NCI-H510A (cell line): ENCODE data around the gene WDR1.
A peak's percentile ranks its signal among the peaks of the same experiment; 100 is the strongest.

Source experiments
- DNase-seq: peaks from one replicate; lab custom pipeline; 2025; lab: John Stamatoyannopoulos, UW

WDR1 gene

DNA sequence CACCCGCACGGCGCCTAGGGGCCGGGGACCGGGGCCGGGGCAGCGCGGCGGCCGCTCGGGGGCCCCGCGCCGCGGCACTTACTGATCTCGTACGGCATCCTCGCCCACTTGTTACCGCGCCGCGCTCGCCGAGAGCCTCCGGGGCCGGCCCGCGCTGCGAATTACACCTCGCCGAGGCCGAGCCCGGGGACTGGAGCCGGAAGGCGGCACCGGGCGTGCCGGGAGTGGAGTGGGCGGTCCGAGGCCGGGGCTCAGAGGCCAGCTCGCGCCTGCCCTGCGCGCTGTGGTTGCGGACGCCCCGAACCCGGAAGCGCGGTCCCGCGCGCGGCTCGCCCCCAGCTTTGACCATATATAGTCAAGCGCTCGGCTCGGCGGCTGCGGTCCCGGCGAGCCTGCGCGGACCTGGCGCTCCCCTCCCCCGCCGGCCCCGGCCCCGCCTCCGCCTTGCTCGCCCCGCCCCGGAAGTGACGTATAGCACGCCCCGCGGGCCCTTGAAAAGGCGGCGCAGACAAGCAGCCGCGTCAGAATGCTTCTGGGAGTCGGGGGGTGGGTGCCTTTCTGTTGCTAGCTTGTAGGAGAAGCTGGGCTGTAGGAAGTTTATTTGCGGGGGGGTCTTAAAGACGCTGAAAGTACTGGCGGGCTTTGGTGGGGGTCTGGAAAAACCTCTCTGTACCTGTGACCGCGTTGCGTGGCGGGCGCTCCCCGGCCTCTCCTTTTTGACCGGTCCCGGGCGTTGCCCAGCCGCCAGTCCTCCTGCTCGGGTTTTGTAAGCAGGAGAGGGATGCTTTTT is at the start of gene WDR1:
WDR1 (minus strand) TSS at position 231 of the 790 bp plus-strand sequence; CDS start at position 98, 133 bp downstream.
- peak; percentile 93 for DNase-seq

- DNase-seq, result no peak
These were observed 48.3 kb upstream of the WDR1 start for GRCh38 chr4:10164877-10165283.

- DNase-seq, result no peak
These were observed 46.7 kb upstream of the WDR1 start for GRCh38 chr4:10163296-10163695.

DNA sequence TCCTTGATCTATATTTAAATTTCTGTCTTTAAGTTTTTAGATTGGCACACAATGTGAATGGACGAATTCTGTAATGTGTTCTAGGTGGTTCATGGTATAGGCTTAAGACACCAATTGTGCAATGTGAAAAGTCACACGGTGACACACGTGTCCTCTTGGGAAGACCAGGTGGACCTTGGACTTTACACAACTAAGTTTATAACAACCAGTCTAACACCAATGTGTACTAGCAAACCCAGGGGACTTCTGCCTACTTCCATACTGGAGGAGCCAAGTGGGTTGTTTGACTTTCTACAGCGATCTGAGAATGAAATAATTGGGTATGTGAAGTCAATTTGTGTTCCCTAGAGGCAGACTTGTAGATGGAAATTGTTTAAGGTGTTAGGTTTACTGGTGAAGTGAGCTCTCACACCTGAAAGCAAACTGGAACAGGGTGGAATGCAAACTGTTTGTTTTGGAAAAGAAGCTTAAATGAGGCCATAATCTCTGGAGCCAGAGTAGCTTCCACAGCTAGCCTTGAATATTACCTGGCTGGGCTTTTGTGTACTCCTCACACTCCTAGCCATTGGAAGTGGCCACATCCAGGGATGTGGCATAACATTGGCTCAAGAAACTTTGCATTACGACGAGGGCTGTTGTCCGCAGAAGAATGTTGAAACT is 45.9 kb upstream of the WDR1 start:
- DNase-seq, result no peak

DNA sequence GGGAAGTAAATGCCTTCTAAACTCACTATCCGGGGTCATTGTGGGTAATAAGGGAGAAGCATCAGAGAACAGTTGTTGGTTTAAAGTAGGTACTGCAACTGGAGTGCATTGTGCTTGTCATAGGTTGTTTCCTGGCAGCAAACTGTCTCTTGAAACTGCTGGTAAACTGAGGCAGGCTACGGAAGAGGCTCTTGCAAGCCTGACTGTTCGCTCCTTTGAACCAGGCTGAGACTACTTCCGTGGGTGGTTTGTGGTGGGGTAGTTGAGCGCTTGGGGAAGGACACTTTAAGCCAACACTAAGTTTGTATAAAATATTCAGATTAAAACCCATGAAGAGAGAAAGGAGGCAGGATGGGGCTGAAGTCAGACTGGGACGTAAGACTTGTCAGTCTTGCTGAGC is 45.2 kb upstream of the WDR1 start:
- no peak for DNase-seq

GRCh38 chr4:10161146-10161545 is 44.5 kb upstream of the WDR1 start:
- DNase-seq, result no peak

DNA sequence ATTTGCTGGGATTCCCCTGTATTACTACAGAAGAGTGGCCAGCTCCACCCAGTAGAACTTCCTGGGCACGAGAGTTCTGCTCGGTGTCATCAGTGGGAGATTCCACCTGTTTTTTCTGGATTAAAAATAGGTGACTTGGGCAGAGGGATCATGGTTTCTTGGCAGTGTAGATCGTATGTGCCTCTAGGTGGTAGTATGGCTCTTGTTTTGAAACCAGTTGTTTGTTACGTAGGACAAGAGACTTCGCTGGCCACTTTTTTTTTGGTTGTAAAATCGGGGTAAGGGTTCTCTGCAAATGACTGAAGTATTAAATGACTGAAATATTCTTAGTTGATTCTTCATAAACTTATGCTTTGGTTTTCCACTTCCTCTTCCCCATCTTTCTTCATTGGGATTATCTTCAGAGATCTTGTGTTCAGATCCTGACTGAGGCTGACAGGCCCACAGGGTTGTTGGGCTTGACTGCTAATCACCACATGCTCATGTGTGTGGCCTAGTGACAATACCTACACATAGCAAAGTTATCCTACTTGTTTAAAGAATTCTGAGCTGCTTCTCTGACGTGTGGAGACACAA is 43.8 kb upstream of the WDR1 start:
- DNase-seq, result no peak

DNA sequence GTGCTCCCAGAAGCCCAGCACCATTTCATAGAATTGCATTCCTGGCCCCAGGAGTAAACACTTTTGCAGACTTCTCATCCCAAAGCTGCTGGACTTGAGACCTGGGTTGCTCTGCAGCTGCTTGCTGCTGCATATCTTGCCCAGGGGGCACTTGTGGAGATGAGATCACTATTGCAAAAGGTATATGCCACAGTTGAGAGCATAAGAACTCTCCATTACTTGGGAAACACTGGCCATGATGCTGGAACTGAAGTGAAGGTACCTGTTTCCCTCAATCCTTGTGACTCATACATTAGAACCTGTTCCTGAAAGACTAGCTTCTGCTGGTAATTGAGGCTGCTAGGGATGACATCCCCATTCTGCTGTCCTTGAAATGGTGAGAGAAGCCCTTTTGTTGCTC is 43.1 kb upstream of the WDR1 start:
- no peak for DNase-seq

GRCh38 chr4:10158333-10158942 is 41.8 kb upstream of the WDR1 start:
- DNase-seq, result no peak

DNA sequence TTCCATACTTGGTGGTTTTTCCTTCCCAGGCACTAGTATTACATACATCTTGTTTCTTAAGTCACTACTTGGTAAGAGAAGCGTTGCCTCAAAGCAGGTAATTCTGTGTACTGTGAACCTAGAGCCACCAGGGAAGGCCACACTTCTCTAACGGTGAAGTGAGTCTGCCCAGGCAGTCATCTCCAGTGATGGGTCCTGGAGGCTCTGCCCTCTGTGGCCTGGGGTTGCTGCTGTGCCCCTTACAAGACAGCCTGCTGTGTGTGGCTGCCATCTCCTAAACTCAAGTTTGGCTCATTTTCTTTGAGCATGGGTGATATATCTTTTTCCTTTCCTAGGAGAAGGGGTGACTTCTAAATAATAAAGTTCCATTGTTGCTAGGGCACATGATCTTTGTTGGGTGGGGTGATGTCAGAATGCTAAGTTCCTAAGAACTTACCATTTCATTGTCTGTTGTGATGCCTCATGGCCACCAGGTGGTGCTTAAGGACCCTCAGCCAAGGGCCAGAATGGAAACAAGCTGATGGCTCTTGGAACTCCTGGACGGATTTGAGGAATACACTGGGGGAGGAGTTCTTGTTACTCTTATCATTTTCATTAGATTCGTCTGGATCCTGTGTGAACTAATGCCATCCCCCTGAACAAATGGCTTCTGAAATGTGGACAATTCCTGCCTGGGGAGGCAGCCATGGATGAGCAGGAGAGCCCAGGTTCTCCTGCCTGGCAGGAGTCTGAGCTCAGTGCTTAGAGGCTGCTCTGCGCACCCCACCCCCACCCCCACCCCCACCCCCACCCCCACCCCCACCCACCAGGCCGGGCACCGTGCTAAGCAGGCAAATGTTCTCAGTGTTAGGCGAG is 41.1 kb upstream of the WDR1 start:
- peak; percentile 6 for DNase-seq

GRCh38 chr4:10154241-10154640 is 37.6 kb upstream of the WDR1 start:
- no peak for DNase-seq

DNA sequence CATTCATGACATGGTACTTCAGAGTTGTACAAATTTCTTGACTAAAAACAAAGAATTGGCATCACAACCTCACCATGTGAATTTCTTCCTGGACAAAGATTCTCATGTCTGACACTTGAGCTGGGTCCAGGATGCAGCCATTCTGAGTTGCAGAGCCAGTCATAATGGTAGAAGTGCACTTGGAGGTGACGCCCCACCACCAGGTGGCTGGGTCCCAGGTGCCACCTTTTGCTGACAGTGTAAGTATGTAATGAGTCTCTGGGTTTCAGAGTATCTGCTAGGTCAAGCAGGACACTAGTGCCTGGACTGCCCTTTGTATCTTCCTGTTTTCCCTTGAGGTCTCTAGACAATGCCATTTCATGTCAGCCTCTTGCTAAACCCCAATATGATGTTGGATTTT is 36.6 kb upstream of the WDR1 start:
- DNase-seq, result no peak

DNA sequence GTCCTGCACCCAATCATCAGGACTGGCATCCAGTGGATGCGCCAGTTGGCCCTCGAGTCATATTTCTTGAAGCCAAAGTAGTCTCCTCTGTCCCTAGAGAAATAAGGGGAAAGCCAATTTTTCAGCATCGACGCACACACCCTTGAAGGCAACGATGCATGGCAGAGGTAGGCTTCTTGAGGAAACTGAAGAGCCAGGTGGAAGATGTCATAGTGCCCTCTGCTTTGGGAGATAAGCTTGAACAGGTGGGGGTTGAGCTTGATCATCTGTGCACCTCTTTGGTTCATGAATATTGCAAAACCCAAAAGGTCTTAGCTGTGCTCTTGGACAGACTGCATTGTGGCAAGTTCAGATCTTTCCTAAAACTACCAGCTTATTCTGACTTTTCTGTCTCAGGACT is 34.6 kb upstream of the WDR1 start:
- DNase-seq, result no peak

GRCh38 chr4:10144966-10145365 is 28.4 kb upstream of the WDR1 start:
- no peak for DNase-seq

GRCh38 chr4:10144479-10144878 is 27.9 kb upstream of the WDR1 start:
- DNase-seq, result no peak

DNA sequence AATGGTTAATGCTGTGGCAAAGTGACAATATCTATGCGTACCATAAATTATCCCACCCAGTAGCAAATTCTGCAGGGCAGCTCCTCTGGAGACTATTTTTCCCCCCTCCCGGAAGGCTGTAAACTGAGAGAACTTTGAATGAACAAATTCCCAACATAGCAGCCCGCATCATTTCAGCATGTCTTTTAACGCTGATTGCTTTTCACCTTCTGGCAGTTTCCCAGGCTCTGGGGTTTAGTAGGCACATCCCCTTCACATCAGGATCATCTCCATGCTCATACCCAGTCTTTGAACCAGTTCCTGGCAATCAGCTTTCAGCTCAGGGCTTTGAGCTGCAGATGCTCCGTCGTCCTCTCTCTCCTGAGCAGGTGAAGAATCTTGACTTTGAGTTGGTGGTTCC is 26.6 kb upstream of the WDR1 start:
- no peak for DNase-seq

- DNase-seq, result no peak
These were observed 24.5 kb upstream of the WDR1 start for GRCh38 chr4:10140866-10141759.

GRCh38 chr4:10139518-10139917 is 22.9 kb upstream of the WDR1 start:
- no peak for DNase-seq

DNA sequence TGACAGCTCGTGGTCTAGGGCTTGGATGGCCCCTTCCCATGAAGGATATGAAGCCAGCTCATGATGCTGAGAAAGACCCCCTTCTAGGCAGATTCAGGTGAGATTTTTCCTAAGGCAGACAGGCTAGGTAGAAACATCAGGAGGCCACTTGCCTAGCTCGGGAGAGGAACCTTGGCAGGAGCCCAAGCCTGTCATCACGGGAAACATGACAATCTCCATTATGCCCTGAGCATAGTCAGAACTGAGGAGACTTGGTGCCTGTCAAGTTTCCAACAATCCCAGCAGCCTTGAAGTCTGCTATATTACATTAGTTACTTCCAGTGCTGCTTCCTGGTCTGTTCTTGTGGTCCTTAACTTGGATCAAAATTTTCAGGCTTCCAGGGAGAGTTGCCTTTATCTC is 18.7 kb upstream of the WDR1 start:
- DNase-seq, result no peak

DNA sequence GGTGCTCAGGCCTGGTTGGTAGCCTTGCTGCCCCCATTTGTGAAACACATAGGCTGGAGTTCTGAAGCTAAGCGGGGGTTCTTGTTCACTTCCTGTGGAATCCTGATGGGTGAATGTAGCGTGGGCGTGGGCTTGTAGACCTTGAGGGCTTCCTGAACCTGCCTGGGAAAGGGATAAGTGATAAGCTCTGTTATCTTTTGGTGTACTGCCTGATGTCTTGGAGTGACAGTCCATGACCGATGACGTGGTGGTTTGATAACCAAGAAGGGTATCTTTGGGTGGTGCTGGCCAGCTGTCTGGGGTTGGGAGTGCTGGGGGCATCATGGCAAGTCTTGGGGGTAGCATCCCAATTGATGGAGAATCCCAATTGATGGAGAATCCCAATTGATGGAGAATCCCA is 17.5 kb upstream of the WDR1 start:
- DNase-seq, result no peak

GRCh38 chr4:10131202-10131601 is 14.6 kb upstream of the WDR1 start:
- no peak for DNase-seq
